HCT116 (cell line): ENCODE data around the gene JPH3.

ENCODE experiments used
- CBX3 ChIP-seq: IDR thresholded peaks from 2 replicates; pipeline ENCODE4 v1.6.1; 2012; ENCODE audit warnings: low read depth
- CEBPB ChIP-seq: IDR thresholded peaks from 2 replicates; pipeline ENCODE4 v1.6.1; 2012; ENCODE audit warnings: low read depth
- CTCF ChIP-seq, 3 experiments: fragments of 200-600 bp in 1 of 3; sonication (generic) in 1 of 3; IDR thresholded peaks in 2 of 3; conservative IDR thresholded peaks in 1 of 3; 2 replicates each; pipeline ENCODE4 v1.5.1; 2012 to 2017; ENCODE audit warnings: low read depth in 2 of 3, low read length in 2 of 3, antibody characterized with exemption in 1 of 3, borderline replicate concordance in 1 of 3, control low read depth in 1 of 3, mild to moderate bottlenecking in 1 of 3, mixed read lengths in 1 of 3, mixed run types in 1 of 3, moderate library complexity in 1 of 3; ENCODE audit not compliant: insufficient read depth in 1 of 3
- EGR1 ChIP-seq: IDR thresholded peaks from 2 replicates; pipeline ENCODE4 v1.6.1; 2012; ENCODE audit warnings: low read depth
- ELF1 ChIP-seq: IDR thresholded peaks from 2 replicates; pipeline ENCODE4 v1.6.1; 2012; ENCODE audit warnings: low read depth, borderline replicate concordance
- EZH2 ChIP-seq: fragments of 200-600 bp; sonication (generic); IDR thresholded peaks from 2 replicates; pipeline ENCODE4 v1.6.1; 2017; ENCODE audit warnings: antibody characterized with exemption, mixed run types
- JUND ChIP-seq: IDR thresholded peaks from 2 replicates; pipeline ENCODE4 v1.6.1; 2012
- POLR2A ChIP-seq: IDR thresholded peaks from 2 replicates; pipeline ENCODE4 v1.7.0; 2011; ENCODE audit warnings: borderline replicate concordance; ENCODE audit not compliant: insufficient read depth, insufficient read length; ENCODE audit errors: extremely low read depth
- POLR2AphosphoS5 ChIP-seq: IDR thresholded peaks from 2 replicates; pipeline ENCODE4 v1.6.1; 2011; ENCODE audit warnings: mild to moderate bottlenecking, low read depth, low read length, moderate library complexity
- RAD21 ChIP-seq: IDR thresholded peaks from 2 replicates; pipeline ENCODE4 v1.6.1; 2012; ENCODE audit warnings: low read depth, mild to moderate bottlenecking
- REST ChIP-seq: IDR thresholded peaks from 2 replicates; pipeline ENCODE4 v1.6.1; 2012; ENCODE audit warnings: low read depth
- SP1 ChIP-seq: IDR thresholded peaks from 2 replicates; pipeline ENCODE4 v1.6.1; 2012; ENCODE audit warnings: low read depth
- SRF ChIP-seq: IDR thresholded peaks from 2 replicates; pipeline ENCODE4 v1.6.1; 2012; ENCODE audit warnings: low read depth

- TF ChIP-seq CTCF (IDR thresholded peaks at IDR 0.05 in 2 of 3, conservative IDR thresholded peaks at IDR 0.05 in 1 of 3; ENCODE audit: borderline replicate concordance in 1 of 3, insufficient read depth in 1 of 3, low read depth in 2 of 3, low read length in 2 of 3) (peak; percentile 67 to 87 (median 81)), REST (no peak), POLR2A (no peak), RAD21 (peak; percentile 71), EZH2 (no peak), SP1 (no peak), EGR1 (no peak), POLR2AphosphoS5 (no peak), JUND (no peak), CBX3 (no peak), CEBPB (no peak), SRF (no peak), ELF1 (no peak)
These were observed 50.9 kb downstream of the JPH3 start for GRCh38 chr16:87653234-87653633.
